ENCODE results near the gene TBCC. TPM values are rescaled to one million over a fixed set of nuclear protein-coding genes. Genes with fewer than 3 reads are reported as not detected.
A peak's percentile ranks its signal among the peaks of the same experiment; 100 is the strongest.
"Not testable (repeated sequence)": the region's sequence is repeated elsewhere in the genome, so short reads cannot be mapped to it uniquely, and the experiment has no call there.

TBCC gene
- total RNA-seq, 1 donor from 2014 or later: 11.0 TPM

DNA sequence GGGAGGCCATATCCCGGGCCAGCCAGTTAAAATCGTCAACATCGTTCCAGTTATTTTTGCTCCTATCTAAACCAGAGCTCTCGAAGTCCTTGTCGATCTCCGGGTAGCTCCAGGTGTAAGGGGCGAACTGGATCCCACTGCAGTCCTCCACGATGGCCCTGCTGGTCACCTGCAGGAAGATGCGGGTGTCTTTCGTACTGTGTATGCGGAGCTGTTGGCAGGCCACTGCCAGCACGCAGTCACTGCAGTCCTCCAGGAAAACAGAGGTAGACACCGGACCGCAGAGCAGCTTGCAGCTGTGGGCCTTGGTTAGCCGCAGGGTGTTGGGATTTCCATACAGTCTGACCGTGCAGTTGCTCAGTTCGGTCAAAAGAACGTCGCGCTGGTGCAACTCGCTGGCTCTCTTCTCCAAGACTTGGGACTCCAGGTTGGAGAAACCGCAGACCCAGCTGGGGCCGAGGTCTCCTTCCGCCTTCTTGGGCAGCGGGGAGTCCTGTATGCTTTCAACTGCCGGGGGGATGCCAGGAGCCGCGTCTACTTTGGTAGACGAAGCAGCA, 742 bp downstream of the TBCC start:
- intact Hi-C loops (cut with DNase I): loop anchor here (5.0 kb wide), 1 partner anchor 147 kb away; a partner anchor contains a TSS
- DNase-seq (ENCODE audit: low spot score): no peak

DNA sequence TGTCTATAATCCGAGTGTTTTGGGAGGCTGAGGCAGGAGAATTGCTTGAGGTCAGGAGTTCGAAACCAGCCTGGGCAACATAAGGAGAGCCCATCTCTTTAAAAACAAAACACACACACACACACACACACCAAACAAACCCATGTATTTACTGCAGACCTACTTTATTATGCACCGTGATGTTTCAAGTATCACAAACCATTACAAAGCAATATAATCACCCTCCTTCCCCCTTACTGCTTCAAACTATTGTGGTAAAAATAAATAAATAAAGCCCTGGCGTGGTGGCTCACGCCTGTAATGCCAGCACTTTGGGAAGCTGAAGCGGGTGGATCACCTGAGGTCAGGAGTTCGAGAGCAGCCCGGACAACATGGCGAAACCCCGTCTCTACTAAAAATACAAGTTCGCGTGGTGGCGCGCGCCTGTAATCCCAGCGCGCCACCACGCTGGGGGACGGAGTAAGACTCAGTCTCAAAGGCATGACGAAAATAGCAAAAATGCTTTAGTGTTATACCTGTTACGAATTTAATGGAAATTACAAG, 1.5 kb downstream of the TBCC start:
- intact Hi-C loops (cut with DNase I): no loop called here
- no peak for DNase-seq (ENCODE audit: low spot score)

DNA sequence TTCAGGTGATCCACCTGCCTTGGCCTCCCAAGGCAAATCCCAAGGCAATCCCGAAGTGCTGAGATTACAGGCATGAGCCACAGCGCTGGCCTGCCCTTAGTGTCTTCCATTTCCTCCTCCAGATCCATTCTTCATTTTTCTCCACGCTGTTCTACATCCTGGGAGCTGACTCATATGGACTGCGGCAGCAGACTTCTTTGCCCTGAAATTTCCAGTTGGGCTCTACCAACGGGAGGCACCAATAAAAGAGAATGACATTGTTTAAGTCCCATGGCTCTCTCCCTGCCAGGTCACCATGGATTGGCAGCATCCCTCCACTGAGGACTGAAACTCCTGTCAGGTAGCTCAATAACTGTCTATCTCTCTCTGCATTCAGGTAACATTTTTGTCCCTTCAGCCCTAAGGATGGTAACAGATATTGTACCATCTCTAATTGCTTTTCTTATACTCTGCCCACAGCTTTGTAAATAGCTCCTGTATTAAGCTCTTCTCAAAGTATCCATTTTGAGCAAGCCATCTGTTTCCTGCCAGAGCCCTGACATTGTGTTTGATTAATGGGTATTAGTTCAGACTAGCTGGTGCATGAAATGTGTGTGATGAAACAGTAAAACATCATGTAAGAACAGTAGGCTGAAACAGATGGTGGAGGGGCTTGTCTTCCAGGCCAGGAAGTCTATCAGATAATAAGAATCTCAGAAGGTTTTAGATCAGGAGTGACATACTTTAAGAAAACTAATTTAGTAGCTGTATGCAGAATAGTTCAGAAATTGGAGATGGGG, 3.6 kb downstream of the TBCC start:
- DNase-seq (ENCODE audit: low spot score): no peak
- intact Hi-C loops (cut with DNase I): no loop called here

DNA sequence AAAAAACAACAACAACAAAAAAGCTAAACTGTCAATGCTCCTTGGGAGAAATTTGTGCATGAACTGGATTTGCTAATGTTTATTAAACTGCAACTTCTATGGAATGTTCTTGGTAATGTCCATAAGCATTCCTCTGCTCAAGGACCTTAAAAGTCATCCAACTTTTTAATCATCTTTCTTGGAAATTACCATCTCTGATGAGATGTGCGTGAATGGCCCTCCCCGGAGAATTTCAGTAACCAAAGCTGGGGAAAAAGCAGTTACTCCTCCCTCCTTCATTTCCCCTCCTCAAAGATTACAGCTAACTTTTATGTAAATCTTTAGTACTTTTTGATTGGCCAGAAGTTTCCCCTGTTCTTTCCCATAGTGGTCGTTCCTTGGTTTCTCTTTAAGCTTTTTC, 5.2 kb downstream of the TBCC start:
- intact Hi-C loops (cut with DNase I): no loop called here
- no peak for DNase-seq (ENCODE audit: low spot score)

DNA sequence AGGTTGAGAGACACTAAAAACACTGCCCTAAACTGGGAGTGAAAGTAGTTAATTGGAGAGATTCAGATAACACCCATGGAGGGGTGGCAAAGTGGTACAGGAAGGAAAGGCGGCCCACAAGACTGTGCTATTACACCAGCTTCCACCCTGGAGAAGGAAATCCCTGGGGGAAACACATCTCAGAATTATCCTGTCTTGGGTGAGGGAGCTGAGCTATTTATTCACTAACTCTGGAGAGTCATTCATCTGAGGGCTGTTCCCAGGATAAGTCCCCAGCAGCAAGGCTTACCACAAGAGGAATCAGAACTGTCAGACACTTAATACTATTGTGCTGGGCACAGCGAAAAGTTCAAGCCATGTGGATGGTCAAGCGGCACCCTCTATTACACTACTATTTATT, 9.9 kb downstream of the TBCC start:
- DNase-seq (ENCODE audit: low spot score): no peak
- intact Hi-C loops (cut with DNase I): no loop called here

DNA sequence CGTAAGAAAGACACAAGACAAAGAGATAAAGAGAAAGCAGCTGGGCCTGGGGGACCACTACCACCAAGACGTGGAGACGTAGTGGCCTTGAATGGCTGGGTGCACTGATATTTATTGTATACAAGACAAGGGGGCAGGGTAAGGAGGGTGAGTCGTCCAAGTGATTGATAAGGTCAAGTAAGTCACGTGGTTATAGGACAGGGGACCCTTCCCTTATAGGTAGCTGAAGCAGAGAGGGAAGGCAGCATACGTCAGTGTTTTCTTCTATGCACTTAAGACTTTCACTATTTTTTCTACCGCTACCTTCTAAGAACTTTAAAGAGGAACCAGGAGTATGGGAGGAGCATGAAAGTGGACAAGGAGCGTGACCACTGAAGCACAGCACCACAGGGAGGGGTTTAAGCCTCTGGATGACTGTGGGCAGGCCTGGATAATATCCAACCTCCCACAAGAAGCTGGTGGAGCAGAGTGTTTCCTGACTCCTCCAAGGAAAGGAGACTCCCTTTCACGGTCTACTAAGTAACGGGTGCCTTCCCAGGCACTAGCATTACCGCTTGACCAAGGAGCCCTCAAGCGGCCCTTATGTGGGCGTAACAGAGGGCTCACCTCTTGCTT, 11.9 kb downstream of the TBCC start:
- DNase-seq (ENCODE audit: low spot score); intact Hi-C loops (cut with DNase I): not testable (repeated sequence)

DNA sequence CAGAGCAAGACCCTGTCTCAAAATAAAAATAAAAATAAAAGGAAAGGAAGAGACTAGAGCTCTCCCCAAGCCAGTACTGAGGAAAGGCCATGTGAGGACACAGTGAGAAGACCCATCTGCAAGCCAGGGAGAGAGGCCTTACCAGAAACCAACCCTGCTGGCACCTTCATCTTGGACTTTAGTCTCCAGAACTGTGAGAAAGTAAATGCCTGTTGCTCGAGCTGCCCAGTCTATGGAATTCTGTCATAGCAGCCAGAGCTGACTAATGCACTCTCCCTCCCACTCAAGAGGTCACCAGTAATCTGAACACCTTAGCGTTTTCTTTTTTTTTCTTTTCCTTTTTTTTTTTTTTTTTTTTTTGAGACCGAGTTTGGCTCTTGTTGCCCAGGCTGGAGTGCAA, 16.2 kb downstream of the TBCC start:
- DNase-seq (ENCODE audit: low spot score): no peak
- intact Hi-C loops (cut with DNase I): loop anchor here (5.0 kb wide), 1 partner anchor 67 kb away; no protein-coding TSS in a partner anchor

DNA sequence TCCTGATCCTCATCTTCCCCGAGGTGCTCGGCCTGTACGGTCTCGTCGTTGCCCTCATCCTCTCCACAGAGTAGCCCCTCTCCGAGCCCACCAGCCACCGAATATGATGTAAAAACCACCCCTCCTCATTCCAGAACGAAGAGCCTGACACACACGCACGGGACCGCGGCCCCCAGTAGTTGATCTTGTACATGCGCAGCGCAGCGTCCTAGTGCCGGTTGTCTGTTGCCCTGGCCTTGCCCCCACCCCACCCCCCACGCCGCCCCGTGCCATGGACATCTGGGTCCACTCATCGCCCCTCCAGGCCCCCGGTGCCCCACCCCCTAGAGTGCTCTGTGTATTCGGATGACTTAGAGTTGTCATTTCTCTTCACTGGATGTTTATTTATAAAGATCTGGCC, 18.3 kb downstream of the TBCC start:
- intact Hi-C loops (cut with DNase I): loop anchor here (2.0 to 5.0 kb wide), 2 partner anchors 65 to 151 kb away; partner anchors contain the start of gene RPL7L1
- no peak for DNase-seq (ENCODE audit: low spot score)

DNA sequence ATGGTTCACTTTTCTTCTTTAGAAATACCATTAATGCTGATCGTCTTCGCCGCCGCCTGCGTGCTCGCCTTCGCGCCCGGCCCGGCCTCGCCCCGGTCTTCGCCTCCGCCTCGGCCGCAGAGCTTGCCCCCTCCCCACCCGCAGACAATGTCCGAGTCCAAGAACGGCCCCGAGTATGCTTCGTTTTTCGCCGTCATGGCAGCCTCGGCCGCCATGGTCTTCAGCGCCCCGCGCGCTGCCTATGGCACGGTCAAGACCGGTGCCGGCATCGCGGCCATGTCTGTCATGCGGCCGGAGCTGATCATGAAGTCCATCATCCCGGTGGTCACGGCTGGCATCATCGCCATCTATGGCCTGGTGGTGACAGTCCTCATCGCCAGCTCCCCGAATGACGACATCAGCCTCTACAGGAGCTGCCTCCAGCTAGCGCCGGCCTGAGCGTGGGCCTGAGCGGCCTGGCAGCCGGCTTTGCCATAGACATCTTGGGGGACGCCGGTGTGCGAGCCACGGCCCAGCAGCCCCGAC, 18.8 kb downstream of the TBCC start:
- intact Hi-C loops (cut with DNase I): loop anchor here (2.0 to 5.0 kb wide), 2 partner anchors 65 to 152 kb away; partner anchors contain the start of gene RPL7L1
- DNase-seq (ENCODE audit: low spot score): no peak

DNA sequence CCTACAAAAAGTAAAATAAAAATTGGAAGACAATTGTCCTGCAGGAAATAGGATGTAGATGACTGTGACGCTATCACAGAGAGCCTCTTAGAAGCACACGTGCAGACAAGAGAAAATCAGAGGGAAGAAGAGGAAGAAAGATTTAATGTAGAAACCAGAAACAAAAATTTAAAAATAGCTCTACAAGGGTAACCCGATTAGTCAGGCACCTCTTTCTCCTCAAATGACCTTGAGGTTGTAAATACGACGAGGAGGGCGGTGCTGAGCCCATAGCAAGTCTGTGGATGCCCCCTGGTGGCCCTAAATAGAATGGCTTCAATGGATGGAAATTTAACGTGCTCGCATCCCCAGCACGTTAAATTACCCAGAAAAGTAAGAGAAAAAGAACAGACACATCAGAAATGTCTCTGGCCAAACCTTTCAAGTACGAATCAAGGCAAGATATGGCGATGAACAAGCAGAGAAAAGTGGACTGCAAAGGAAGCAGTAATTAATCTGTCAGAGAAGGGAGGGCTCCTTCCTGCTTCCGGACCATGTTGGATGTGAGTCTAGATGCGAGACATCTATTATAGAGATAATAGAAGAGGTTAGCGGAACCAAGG, 19.3 kb downstream of the TBCC start:
- DNase-seq (ENCODE audit: low spot score): peak; percentile 85
- intact Hi-C loops (cut with DNase I): loop anchor here (2.0 to 5.0 kb wide), 2 partner anchors 64 to 152 kb away; partner anchors contain the start of gene RPL7L1

DNA sequence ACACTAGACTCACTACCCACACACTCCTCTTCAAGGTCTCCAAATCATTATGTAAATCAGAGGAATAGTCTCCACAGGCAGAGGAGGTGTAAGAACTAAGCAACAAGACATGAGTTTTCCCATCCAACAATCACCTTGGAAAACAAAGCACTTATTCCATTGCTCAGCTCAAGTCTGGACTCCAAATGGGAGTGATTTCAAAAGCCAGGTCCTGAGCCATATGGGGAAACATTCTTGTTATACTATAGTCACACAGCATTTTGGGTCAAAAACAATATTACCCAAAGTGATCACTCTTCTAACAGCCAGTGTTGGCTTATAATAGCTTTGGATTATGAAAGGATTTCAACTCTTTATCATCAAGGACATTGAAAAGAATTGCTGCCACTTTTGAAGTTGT, 19.9 kb downstream of the TBCC start:
- DNase-seq (ENCODE audit: low spot score): no peak

DNA sequence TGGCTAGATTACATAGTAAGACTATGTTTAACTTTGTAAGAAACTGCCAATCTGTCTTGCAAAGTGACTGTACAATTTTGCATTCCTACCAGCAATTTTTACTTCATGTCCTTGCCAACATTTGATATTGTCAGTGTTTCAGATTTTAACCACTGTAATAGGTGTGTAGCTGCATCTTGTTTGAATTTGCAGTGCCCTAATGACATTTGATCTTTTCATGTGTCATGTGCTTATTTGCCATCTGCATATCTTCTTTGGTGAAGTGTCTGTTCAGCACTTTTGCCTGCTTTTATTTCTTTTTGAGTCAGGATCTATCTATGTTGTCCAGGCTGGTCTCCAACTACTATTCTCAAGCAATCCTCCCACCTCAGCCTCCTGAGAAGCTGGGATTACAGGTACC, 21.1 kb downstream of the TBCC start:
- no peak for DNase-seq (ENCODE audit: low spot score)
- intact Hi-C loops (cut with DNase I): loop anchor here (5.0 kb wide), 1 partner anchor 63 kb away; no protein-coding TSS in a partner anchor

More for the DNA sequence above, 19.9 kb downstream of the TBCC start:
- intact Hi-C loops (cut with DNase I): loop anchor here (2.0 to 5.0 kb wide), 2 partner anchors 64 to 153 kb away; partner anchors contain the start of gene RPL7L1

DNA sequence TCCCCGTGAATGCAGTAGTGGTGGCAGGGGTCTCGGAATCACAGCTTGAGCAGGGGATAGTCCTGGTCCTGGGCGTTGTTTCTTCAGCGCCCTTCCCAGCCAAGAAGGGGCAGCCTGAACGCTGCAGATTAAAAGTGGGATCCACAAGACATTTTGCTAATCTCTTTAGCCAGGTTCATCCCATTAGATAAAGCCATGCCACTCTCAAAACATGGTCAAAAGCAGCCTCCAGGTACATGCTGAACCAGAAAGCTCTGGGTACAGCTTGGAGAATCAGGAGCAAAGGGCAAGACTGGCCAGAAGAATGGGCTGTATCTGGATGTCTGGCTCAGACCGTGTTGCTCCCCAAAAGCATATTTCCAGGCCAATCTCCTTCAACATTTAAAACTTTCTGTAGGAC, 23.4 kb downstream of the TBCC start, which contains the start of gene PRPH2:
PRPH2 (minus strand) TSS at position 101 of the 400 bp plus-strand sequence. CDS start 263 bp downstream, outside the sequence.
- no peak for DNase-seq (ENCODE audit: low spot score)
- intact Hi-C loops (cut with DNase I): no loop called here

DNA sequence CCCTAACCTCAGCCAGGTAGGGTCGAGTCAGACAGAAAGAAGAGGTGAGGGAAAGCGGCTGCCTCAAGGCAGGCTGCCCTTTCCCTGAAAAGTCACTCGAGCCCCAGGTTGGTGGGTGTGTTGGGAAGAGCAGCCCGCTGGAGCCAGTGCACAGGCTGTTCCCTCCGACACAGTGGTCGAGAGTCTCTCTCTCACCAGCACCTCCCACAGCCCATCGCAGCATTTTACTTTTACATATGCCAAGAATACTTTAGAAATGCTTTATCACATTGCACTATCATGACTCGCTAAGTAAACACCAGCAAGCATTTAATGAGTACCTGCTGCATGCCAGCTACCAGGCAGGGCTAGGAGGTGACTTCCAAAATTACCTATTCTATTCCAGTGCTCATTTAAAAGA, 25.2 kb downstream of the TBCC start:
- DNase-seq (ENCODE audit: low spot score): no peak
- intact Hi-C loops (cut with DNase I): no loop called here

DNA sequence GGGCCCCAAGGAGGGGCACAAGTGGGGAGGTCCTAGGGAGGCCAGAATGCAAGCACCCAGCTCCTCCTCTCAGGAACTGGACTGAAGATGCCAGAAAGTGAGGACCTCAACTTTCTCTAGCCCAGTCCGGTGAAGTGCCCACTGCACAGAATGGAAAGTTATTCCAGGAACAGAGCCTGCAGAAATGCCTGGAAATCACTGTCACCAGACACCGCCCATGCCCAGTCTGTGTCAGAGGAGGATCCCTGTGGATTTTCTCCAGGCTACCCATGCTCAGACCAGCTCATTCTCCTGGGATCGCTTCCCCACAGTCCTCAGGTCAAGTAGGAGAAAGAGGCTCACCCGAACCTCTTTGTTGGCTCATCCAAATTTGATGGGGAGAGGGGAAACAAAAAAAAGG, 30.0 kb downstream of the TBCC start:
- DNase-seq (ENCODE audit: low spot score): no peak
- intact Hi-C loops (cut with DNase I): no loop called here

DNA sequence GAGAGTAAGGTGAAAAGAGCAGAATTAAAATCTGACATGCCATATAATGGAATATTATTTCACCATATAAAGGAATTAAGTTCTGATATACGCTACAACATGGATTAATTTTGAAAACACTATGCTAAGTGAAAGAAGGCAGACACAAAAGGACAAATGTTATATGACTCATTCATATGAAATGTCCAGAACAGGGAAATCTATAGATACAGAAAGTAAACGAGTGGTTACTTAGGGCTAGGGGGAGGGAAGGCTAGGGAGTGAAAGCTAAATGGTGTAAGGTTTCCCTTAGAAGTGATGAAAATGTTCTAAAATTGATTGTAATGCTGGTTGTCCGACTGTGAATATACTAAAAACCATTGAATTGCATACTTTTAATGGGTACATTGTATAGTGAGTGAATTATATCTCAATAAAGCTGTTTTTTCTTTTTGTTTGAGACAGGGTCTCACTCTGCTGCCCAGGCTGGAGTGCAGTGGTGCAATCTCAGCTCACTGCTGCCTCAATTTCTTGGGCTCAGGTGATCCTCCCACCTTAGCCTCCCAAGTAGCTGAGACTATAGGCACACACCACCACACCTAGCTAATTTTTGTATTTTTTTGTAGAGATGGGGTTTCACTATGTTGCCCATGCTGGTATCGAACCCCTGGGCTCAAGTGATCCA, 31.7 kb downstream of the TBCC start:
- intact Hi-C loops (cut with DNase I): no loop called here

DNA sequence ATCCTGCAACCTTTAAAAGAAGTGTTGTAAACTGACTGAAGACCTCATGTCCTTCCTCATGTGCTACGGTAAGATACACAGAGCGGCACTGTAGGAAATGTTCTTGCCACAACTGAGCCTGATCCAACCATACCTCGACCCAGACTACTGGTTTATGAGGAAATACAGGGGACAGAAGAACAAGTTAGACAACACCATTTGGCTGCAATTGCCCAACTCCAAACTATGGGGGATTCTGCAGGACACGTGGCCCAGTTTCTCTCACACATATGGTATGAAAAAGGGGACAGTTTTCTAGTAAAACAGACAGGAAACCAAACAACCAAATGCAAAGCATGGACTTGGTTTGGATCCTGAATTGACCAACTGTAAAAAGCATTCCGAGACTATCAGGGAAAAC, 34.0 kb downstream of the TBCC start:
- DNase-seq (ENCODE audit: low spot score): no peak
- intact Hi-C loops (cut with DNase I): no loop called here

More for the DNA sequence above, 31.7 kb downstream of the TBCC start:
- no peak for DNase-seq (ENCODE audit: low spot score)

DNA sequence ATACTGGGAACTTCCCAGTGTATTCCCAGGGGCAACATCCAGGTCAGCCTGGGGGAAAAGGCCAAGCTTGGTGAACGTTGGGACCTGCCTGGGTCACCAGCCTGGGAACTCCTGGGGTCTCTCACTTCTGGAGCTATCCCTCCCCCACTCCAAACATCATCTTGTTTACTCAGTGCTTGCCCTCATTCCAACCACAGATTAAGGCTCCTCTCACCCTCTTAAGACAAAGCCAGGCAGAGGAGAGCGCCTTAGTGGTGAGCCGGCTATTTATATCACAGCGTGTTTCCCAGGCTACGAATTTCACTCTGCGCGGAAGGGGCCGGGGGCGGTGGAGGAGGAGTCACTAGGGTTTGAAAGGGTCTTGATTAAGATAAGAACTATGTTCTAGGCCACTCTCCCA, 35.6 kb downstream of the TBCC start:
- intact Hi-C loops (cut with DNase I): no loop called here
- no peak for DNase-seq (ENCODE audit: low spot score)

DNA sequence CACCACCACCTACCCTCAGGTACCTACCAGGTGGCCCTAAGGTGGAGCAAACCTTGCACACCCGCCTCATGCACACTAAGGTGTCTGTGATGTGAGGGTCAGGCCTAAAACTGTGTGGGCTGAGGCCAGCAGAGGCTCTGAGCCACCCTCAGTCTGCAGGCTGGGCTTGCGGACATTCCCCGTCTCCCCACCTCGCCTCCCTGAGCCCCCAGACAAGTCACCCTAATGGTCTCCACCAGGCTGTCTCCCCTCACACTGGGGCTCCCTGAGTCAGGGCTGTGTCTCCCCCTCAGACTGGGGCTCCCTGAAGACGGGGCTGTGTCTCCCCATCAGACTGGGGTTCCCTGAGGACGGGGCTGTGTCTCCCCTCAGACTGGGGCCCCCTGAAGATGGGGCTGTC, 36.0 kb downstream of the TBCC start:
- intact Hi-C loops (cut with DNase I): no loop called here
- no peak for DNase-seq (ENCODE audit: low spot score)

Data from cardiac septum (tissue), 1 donor.